IMR-90 (cell line): ENCODE data around the gene CEBPE. TPM values are rescaled to one million over a fixed set of nuclear protein-coding genes. Genes with fewer than 3 reads are reported as not detected.

Experiments used
- ATAC-seq: fragments of 200-7000 bp; cut with Tn5 transposase; 2 replicates; pipeline ENCODE4 v1.9.1; 2020; ENCODE audit warnings: low read depth, mild to moderate bottlenecking, moderate library complexity
- BruUV-seq: library from RNA; stranded (reverse); fragments of 400-500 nt; replicated peaks from 2 replicates; lab custom pipeline; 2021; lab: Mats Ljungman, UMichigan
- CTCF ChIA-PET: fragments of 300-600 bp; formaldehyde crosslinking; extraction: SDS; loops from one replicate; lab custom pipeline; 2021; ENCODE audit warnings: antibody characterized with exemption; lab: Yijun Ruan, JAX
- POLR2A ChIA-PET: fragments of 300-600 bp; sonication (Branson Sonifier 250); formaldehyde crosslinking; loops from one replicate; lab custom pipeline; 2022; ENCODE audit warnings: antibody characterized with exemption; ENCODE audit not compliant: unreplicated experiment; lab: Charles Lee
- DNase-seq: peaks from one replicate; pipeline ENCODE4 v3.0.0; 2013
- H2AFZ ChIP-seq: replicated peaks from 2 replicates; pipeline ENCODE3; 2013; ENCODE audit warnings: low read length, mild to moderate bottlenecking; ENCODE audit not compliant: poor library complexity
- H2AK5ac ChIP-seq: 2 replicates; pipeline ENCODE4 v1.6.1; 2013; ENCODE audit warnings: low read depth, low read length, inconsistent platforms
- H2AK9ac ChIP-seq: replicated peaks from 2 replicates; pipeline ENCODE3; 2013; ENCODE audit warnings: mild to moderate bottlenecking, low read depth, low read length, moderate library complexity; ENCODE audit not compliant: poor library complexity
- H2BK120ac ChIP-seq: 2 replicates; pipeline ENCODE4 v1.6.1; 2013; ENCODE audit warnings: low read depth, low read length, inconsistent platforms
- H2BK15ac ChIP-seq: 3 replicates; pipeline ENCODE4 v1.6.1; 2013; ENCODE audit warnings: low read depth, low read length, inconsistent platforms
- H2BK20ac ChIP-seq: 2 replicates; pipeline ENCODE4 v1.6.1; 2013; ENCODE audit warnings: low read depth, mild to moderate bottlenecking, inconsistent platforms, low read length, moderate library complexity
- H2BK5ac ChIP-seq: 2 replicates; pipeline ENCODE4 v1.6.1; 2013; ENCODE audit warnings: mild to moderate bottlenecking, low read depth, low read length, inconsistent platforms; ENCODE audit not compliant: poor library complexity, severe bottlenecking
- H3K14ac ChIP-seq: replicated peaks from 2 replicates; pipeline ENCODE4 v1.6.1; 2013; ENCODE audit warnings: low read depth, low read length, inconsistent platforms
- H3K18ac ChIP-seq: 2 replicates; pipeline ENCODE4 v1.6.1; 2013; ENCODE audit warnings: low read depth, low read length, control low read depth
- H3K23ac ChIP-seq: 2 replicates; pipeline ENCODE4 v1.6.1; 2013; ENCODE audit warnings: low read depth, low read length, inconsistent platforms
- H3K27ac ChIP-seq: 2 replicates; pipeline ENCODE4 v1.5.1; 2013; ENCODE audit warnings: mild to moderate bottlenecking, control low read depth, low read length; ENCODE audit not compliant: insufficient read depth
- H3K27me3 ChIP-seq: 2 replicates; pipeline ENCODE4 v1.6.1; 2013; ENCODE audit warnings: low read length; ENCODE audit not compliant: control insufficient read depth, insufficient read depth
- H3K36me3 ChIP-seq: 2 replicates; pipeline ENCODE4 v1.6.1; 2013; ENCODE audit warnings: low read length, mixed read lengths; ENCODE audit not compliant: control insufficient read depth, insufficient read depth
- H3K4ac ChIP-seq: 2 replicates; pipeline ENCODE4 v1.6.1; 2013; ENCODE audit warnings: low read depth, low read length, inconsistent platforms
- H3K4me1 ChIP-seq: 2 replicates; pipeline ENCODE4 v1.6.1; 2013; ENCODE audit warnings: low read length, mixed read lengths; ENCODE audit not compliant: control insufficient read depth, insufficient read depth
- H3K4me2 ChIP-seq: 2 replicates; pipeline ENCODE4 v1.6.1; 2013; ENCODE audit warnings: low read depth, mild to moderate bottlenecking, control low read depth, low read length, moderate library complexity
- H3K4me3 ChIP-seq: 2 replicates; pipeline ENCODE4 v1.5.1; 2013; ENCODE audit warnings: low read depth, mild to moderate bottlenecking, control low read depth, low read length, moderate library complexity; ENCODE audit not compliant: insufficient read depth
- H3K56ac ChIP-seq: 2 replicates; pipeline ENCODE4 v1.6.1; 2013; ENCODE audit warnings: low read length, inconsistent platforms; ENCODE audit not compliant: insufficient read depth; ENCODE audit errors: extremely low read depth
- H3K79me1 ChIP-seq, 2 experiments: 2 replicates each; pipeline ENCODE4 v1.6.1; 2013; ENCODE audit warnings: low read length in 2 of 2, inconsistent platforms in 1 of 2, low read depth in 1 of 2
- H3K9ac ChIP-seq: 2 replicates; pipeline ENCODE4 v1.6.1; 2013; ENCODE audit warnings: low read depth, low read length, control low read depth
- H3K9me1 ChIP-seq: 2 replicates; pipeline ENCODE4 v1.6.1; 2013; ENCODE audit warnings: low read length, inconsistent platforms; ENCODE audit not compliant: insufficient read depth
- H3K9me3 ChIP-seq: 2 replicates; pipeline ENCODE4 v1.6.1; 2013; ENCODE audit warnings: low read length; ENCODE audit not compliant: control insufficient read depth, insufficient read depth
- H4K20me1 ChIP-seq: 2 replicates; pipeline ENCODE4 v1.6.1; 2013; ENCODE audit warnings: low read length, inconsistent platforms; ENCODE audit not compliant: insufficient read depth
- H4K5ac ChIP-seq: 2 replicates; pipeline ENCODE4 v1.6.1; 2013; ENCODE audit warnings: mild to moderate bottlenecking, low read depth, low read length, control low read depth
- H4K8ac ChIP-seq, 2 experiments: 2 replicates each; pipeline ENCODE4 v1.6.1; 2013; ENCODE audit warnings: low read depth in 2 of 2, low read length in 2 of 2, control low read depth in 1 of 2, inconsistent platforms in 1 of 2
- H4K91ac ChIP-seq: 2 replicates; pipeline ENCODE4 v1.6.1; 2013; ENCODE audit warnings: low read depth, low read length, inconsistent platforms; ENCODE audit not compliant: insufficient read depth
- CHD1 ChIP-seq: IDR thresholded peaks from 2 replicates; pipeline ENCODE4 v1.6.1; 2012; ENCODE audit warnings: low read depth, low read length, improper control_type of control experiment
- ELK1 ChIP-seq: fragments of 150-350 bp; IDR thresholded peaks from 2 replicates; pipeline ENCODE4 v1.6.1; 2016; ENCODE audit warnings: low read depth, mild to moderate bottlenecking, low read length, moderate library complexity, borderline replicate concordance
- FOS ChIP-seq: fragments of 150-350 bp; IDR thresholded peaks from 2 replicates; pipeline ENCODE4 v1.6.1; 2016; ENCODE audit warnings: low read depth, low read length
- MXI1 ChIP-seq: IDR thresholded peaks from 2 replicates; pipeline ENCODE4 v1.6.1; 2012; ENCODE audit warnings: low read depth, mild to moderate bottlenecking, low read length, moderate library complexity, borderline replicate concordance
- POLR2A ChIP-seq: IDR thresholded peaks from 2 replicates; pipeline ENCODE4 v1.6.1; 2012; ENCODE audit warnings: mild to moderate bottlenecking, low read depth, low read length
- RFX5 ChIP-seq: IDR thresholded peaks from 2 replicates; pipeline ENCODE4 v1.8.0; 2012; ENCODE audit warnings: low read depth, mild to moderate bottlenecking, low read length, moderate library complexity
- WGBS, 2 experiments: methylation state at CpG; one replicate each; pipeline versions ENCODE4 v1.1.5 to v1.1.7; 2013; ENCODE audit warnings: missing lambda C conversion rate in 2 of 2; ENCODE audit not compliant: insufficient read length in 1 of 2; ENCODE audit errors: extremely low coverage in 2 of 2; 5-methylcytosine and 5-hydroxymethylcytosine counted together
- dilution Hi-C: fragments of 300-500 bp; cut with HindIII; formaldehyde crosslinking; loops from one replicate; pipeline ENCODE4 v1.14.3; 2018; ENCODE audit warnings: low sequenced_read_pairs; ENCODE audit not compliant: unreplicated experiment
- in situ Hi-C: fragments of 300-500 bp; cut with MboI; formaldehyde crosslinking; loops from 3 replicates; pipeline ENCODE4 v1.14.3; 2019; ENCODE audit warnings: low sequenced_read_pairs, inconsistent platforms, mixed read lengths
- intact Hi-C: fragments of 100-400 bp; cut with micrococcal nuclease; formaldehyde crosslinking; loops from 2 replicates; pipeline ENCODE4 v1.10.0; 2022
- polyA plus RNA-seq, 3 experiments: library from polyadenylated mRNA; depleted of rRNA; stranded (reverse); fragments of >200 nt; gene quantifications; 2 replicates each; pipeline ENCODE4 v1.2.3, GENCODE V29; 2012; ENCODE audit warnings: low replicate concordance in 1 of 3
- total RNA-seq: library from RNA; depleted of rRNA; stranded (reverse); fragments of >200 nt; gene quantifications from 2 replicates; pipeline ENCODE4 v1.2.3, GENCODE V29; 2012

CEBPE gene
- total and polyA plus RNA-seq, 2 of the 4 experiments (the other 2 are of a cell fraction), result 0.05 TPM; not detected in 1

GRCh38 chr14:23121361-23121771 lies 2.3 kb upstream of the CEBPE start:
- no TSS peak for BruUV-seq
- CTCF ChIA-PET, result interaction anchor here (0.6 to 2.7 kb wide), 11 partner anchors 9 to 179 kb away, joined by 3 to 76 read pairs (median 9); partner anchors contain the start of gene SLC7A8
- Histone ChIP-seq H2BK15ac (no peak overlapping the region), H2BK5ac (no peak overlapping the region), H3K14ac (no peak overlapping the region), H3K4me1 (0 out of 2 replicates have a peak, but pooled peaks cover 3% of the 10 kb centered on the region), H2AK5ac (peak overlapping the region; percentile 30; the same call in 1 of the 2 replicates), H3K23ac (no peak overlapping the region), H3K9me3 (no peaks in the 10 kb centered on the region), H3K9me1 (peaks cover 2% of the 10 kb centered on the region; the same call in 1 of the 2 replicates), H3K9ac (no peak overlapping the region), H2BK20ac (no peak overlapping the region), H3K36me3 (no peaks in the 10 kb centered on the region), H2AFZ (peak overlapping the region; percentile 87), H3K56ac (no peak overlapping the region), H4K91ac (no peak overlapping the region), H2BK120ac (no peak overlapping the region), H2AK9ac (no peak overlapping the region), H4K5ac (no peak overlapping the region), H3K4me2 (no peak overlapping the region), H3K18ac (no peak overlapping the region), H3K79me1 (no peaks in the 10 kb centered on the region), H3K27me3 (no peaks in the 10 kb centered on the region; the same call in 1 of the 2 replicates), H3K4ac (no peak overlapping the region), H3K4me3 (no peak overlapping the region), H4K20me1 (no peaks in the 10 kb centered on the region), H3K27ac (no peak overlapping the region), H4K8ac (peak overlapping the region in 1 of 2 experiments; percentile 74; a peak in 3 of 4 replicates)
- intact Hi-C loops (loop anchor here (2.0 kb wide), 2 partner anchors 33 to 179 kb away; no protein-coding TSS in a partner anchor), in situ Hi-C loops (no loop called here), dilution Hi-C loops (no loop called here)
- peak; percentile 48 for ATAC-seq
- 25% methylated on average over 4 of the region's 6 CpGs; no CpG with 5 or more reads in 1 of the 2 experiments for WGBS, 2 experiments
- TF ChIP-seq POLR2A, result no peak
- TF ChIP-seq MXI1, result no peak
- no peak for TF ChIP-seq FOS
- TF ChIP-seq CHD1, result no peak
- no peak for TF ChIP-seq ELK1
- no peak for TF ChIP-seq RFX5
- POLR2A ChIA-PET, result no interaction called here
- peak; percentile 57 for DNase-seq
